Endothelial cell (in vitro differentiated cells): Measurements from ENCODE around the gene ZBTB20. TPM values are rescaled to one million over a fixed set of nuclear protein-coding genes. Genes with fewer than 3 reads are reported as not detected.

Experiments
- DNase-seq: peaks from one replicate; pipeline ENCODE4 v3.0.0; 2021; ENCODE audit warnings: low spot score
- H3K27ac Mint-ChIP-seq: one replicate; pipeline ENCODE4 v1.8.0; 2021; ENCODE audit warnings: mixed read lengths, inconsistent platforms; ENCODE audit not compliant: unreplicated experiment
- H3K27me3 Mint-ChIP-seq: one replicate; pipeline ENCODE4 v1.8.0; 2021; ENCODE audit warnings: mild to moderate bottlenecking, moderate library complexity, mixed read lengths, inconsistent platforms; ENCODE audit not compliant: unreplicated experiment
- H3K36me3 Mint-ChIP-seq: one replicate; pipeline ENCODE4 v1.8.0; 2021; ENCODE audit warnings: mild to moderate bottlenecking, low read depth, mixed read lengths, inconsistent platforms; ENCODE audit not compliant: unreplicated experiment
- H3K4me1 Mint-ChIP-seq: one replicate; pipeline ENCODE4 v1.8.0; 2021; ENCODE audit warnings: mild to moderate bottlenecking, mixed read lengths, inconsistent platforms; ENCODE audit not compliant: unreplicated experiment
- H3K4me3 Mint-ChIP-seq: one replicate; pipeline ENCODE4 v1.8.0; 2021; ENCODE audit warnings: mild to moderate bottlenecking, mixed read lengths, inconsistent platforms; ENCODE audit not compliant: unreplicated experiment
- H3K9me3 Mint-ChIP-seq: one replicate; pipeline ENCODE4 v1.8.0; 2021; ENCODE audit warnings: mixed read lengths, inconsistent platforms; ENCODE audit not compliant: unreplicated experiment
- total RNA-seq: library from RNA; stranded (reverse); fragmentation: NEBNext Ultra II Directional; extraction: Animal tissue kit (Norgen Biotek cat#: 25700); gene quantifications from one replicate; pipeline ENCODE4 v1.2.1, GENCODE V29; 2021; ENCODE audit not compliant: unreplicated experiment
- TF ChIP-seq, protein P1 (sequence below): fragments of 200-600 bp; sonication (generic); IDR thresholded peaks from one replicate; pipeline ENCODE4 v1.5.0; 2021; ENCODE audit warnings: antibody characterized with exemption; ENCODE audit not compliant: unreplicated experiment

ZBTB20 gene
- total RNA-seq, 1 donor from 2014 or later = 4.2 TPM

DNA sequence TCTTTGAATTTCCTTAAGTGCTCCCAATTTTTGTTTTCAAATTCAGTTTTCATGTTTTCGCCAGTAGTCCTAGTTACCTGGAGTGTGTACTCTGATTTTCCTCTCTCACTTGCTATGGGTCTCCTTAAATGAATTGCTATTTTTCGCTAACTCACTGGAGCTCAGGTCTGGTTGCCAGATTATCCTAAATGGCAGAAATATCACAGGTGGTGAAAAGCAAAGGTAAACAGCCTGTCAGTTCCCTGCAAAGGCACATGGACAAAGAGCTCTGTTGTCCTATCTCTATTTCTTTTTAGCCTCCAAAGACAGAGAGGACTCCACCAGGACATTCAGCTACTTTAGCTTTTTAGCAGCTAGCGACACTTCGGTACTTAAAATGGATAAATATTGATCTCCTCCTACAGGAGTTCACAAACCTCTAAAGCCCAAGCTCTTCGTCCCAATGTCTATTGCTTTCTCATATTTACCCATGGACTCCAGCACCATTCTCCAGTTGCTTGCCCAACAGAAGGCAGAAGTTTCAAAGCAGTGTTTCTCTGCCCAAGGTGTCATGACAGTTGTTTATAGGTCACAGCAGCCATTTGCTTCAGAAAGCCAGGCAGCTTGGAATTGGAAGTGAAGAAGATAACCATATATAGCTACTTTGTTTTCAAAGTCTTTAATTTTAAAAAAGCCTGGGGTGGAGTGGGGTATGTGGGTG lies 12.3 kb downstream of the ZBTB20 start:
- Mint-ChIP-seq H3K36me3 (no peaks in the 10 kb centered on the region), H3K9me3 (no peaks in the 10 kb centered on the region), H3K27ac (no peak overlapping the region), H3K4me1 (no peaks in the 10 kb centered on the region), H3K27me3 (no peaks in the 10 kb centered on the region), H3K4me3 (no peak overlapping the region)
- DNase-seq = no peak
- TF ChIP-seq, protein P1, sequence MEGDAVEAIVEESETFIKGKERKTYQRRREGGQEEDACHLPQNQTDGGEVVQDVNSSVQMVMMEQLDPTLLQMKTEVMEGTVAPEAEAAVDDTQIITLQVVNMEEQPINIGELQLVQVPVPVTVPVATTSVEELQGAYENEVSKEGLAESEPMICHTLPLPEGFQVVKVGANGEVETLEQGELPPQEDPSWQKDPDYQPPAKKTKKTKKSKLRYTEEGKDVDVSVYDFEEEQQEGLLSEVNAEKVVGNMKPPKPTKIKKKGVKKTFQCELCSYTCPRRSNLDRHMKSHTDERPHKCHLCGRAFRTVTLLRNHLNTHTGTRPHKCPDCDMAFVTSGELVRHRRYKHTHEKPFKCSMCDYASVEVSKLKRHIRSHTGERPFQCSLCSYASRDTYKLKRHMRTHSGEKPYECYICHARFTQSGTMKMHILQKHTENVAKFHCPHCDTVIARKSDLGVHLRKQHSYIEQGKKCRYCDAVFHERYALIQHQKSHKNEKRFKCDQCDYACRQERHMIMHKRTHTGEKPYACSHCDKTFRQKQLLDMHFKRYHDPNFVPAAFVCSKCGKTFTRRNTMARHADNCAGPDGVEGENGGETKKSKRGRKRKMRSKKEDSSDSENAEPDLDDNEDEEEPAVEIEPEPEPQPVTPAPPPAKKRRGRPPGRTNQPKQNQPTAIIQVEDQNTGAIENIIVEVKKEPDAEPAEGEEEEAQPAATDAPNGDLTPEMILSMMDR = no peak

DNA sequence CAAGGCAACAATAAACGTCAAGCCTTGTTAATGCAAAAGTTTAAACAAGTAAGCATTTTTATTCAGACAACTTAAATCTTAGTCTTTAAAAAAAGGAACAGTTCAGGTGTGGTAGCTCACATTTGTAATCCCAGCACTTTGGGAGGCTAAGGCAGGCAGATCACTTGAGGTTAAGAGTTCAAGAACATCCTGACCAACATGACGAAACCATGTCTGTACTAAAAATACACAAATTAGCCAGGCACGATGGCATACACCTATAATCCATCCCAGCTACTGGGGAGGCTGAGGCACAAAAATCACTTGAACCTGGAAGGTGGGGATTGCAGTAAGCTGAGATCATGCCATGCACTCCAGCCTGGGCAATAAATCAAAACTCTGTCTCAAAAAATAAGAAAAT lies 19.9 kb downstream of the ZBTB20 start:
- Mint-ChIP-seq H3K4me3 (no peak overlapping the region), H3K27me3 (no peaks in the 10 kb centered on the region), H3K4me1 (no peaks in the 10 kb centered on the region), H3K36me3 (no peaks in the 10 kb centered on the region), H3K27ac (no peak overlapping the region), H3K9me3 (no peaks in the 10 kb centered on the region)
- TF ChIP-seq, protein P1 = no peak
- DNase-seq = no peak

DNA sequence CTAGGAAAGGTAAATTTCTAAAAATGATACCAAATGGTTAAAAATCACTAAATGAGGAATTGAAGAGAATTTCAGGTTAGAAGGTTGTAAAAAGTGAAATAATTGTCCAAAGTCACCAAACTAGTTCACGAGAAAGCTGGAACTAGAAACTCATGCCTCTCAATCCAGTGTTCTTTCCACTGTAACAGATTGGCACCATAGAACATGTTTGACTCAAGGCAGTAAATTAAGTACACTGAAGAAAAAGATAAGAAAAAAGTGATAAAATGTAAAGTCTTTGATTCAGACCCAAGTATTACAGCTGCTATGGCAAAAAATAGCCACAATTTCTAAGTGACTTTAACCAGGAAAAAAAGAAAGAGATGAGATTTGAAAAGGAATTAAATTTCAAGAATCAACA lies 26.5 kb downstream of the ZBTB20 start:
- TF ChIP-seq, protein P1 = no peak
- Mint-ChIP-seq H3K27ac (no peak overlapping the region), H3K9me3 (no peaks in the 10 kb centered on the region), H3K4me3 (no peak overlapping the region), H3K27me3 (no peaks in the 10 kb centered on the region), H3K36me3 (no peaks in the 10 kb centered on the region), H3K4me1 (no peaks in the 10 kb centered on the region)
- DNase-seq = no peak

DNA sequence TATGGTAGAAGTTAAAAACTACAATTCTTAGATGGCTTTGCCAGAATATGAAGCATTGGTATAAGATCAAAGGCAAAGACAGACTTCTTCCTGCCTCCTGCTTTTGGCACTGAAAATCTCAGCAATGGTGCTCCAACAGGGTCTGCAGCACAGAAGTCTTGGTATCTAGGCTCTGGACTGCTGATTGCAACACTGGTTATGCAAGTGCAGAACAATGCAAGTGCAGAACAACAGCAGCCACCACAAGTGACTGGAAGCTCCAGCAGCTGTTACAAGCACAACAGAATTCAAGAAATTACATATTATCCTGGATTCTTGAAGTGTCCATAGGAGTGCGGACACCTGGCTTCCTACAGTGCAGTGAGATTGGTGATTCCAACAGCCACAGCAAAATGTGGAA lies 33.7 kb downstream of the ZBTB20 start:
- H3K27me3 Mint-ChIP-seq = no peaks in the 10 kb centered on the region
- H3K27ac Mint-ChIP-seq = no peak overlapping the region
- no peaks in the 10 kb centered on the region for H3K9me3 Mint-ChIP-seq
- H3K4me3 Mint-ChIP-seq = no peak overlapping the region
- DNase-seq = no peak
- H3K36me3 Mint-ChIP-seq = no peaks in the 10 kb centered on the region
- no peaks in the 10 kb centered on the region for H3K4me1 Mint-ChIP-seq
- TF ChIP-seq, protein P1 = no peak

DNA sequence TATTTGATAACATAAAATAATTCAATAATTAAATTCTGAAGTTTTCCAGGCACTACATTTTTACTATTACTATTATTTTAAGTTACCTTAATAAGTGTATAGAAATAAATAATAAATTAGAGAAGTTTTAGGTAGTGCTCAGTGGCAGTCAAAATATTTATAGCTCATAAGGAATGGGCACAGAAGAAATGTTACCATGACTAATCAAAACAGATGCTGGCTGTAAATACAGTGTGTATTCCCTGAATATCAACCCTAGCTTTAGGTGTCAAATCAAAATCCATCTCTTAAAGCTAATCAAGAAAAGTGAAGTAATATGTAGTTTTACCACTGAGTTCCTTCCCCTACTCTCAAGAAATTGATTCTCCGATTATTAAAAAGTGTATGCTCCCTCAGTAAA lies 35.5 kb downstream of the ZBTB20 start:
- H3K9me3 Mint-ChIP-seq = no peaks in the 10 kb centered on the region
- H3K36me3 Mint-ChIP-seq = no peaks in the 10 kb centered on the region
- H3K4me3 Mint-ChIP-seq = no peak overlapping the region
- H3K27me3 Mint-ChIP-seq = no peaks in the 10 kb centered on the region
- H3K4me1 Mint-ChIP-seq = no peaks in the 10 kb centered on the region
- no peak overlapping the region for H3K27ac Mint-ChIP-seq
- TF ChIP-seq, protein P1 = no peak
- no peak for DNase-seq
